Lower leg skin (tissue), 3 donors: ENCODE data around the gene NR3C2.

Experiments used
- CTCF ChIP-seq, 3 donors: fragments of 450-650 bp; IDR thresholded peaks; one replicate each; pipeline ENCODE4 v1.5.1; 2016; ENCODE audit warnings: antibody characterized with exemption in 3 of 3, mild to moderate bottlenecking in 3 of 3, moderate library complexity in 2 of 3
- POLR2A ChIP-seq, 2 donors: fragments of 450-650 bp; IDR thresholded peaks; one replicate each; pipeline ENCODE4 v1.6.1; 2016 to 2017; ENCODE audit warnings: antibody characterized with exemption in 2 of 2, mild to moderate bottlenecking in 1 of 2, moderate library complexity in 1 of 2

GRCh38 chr4:148286012-148286411 is 156.2 kb downstream of the NR3C2 start:
- no peak for TF ChIP-seq CTCF (IDR thresholded peaks at IDR 0.05)
- TF ChIP-seq POLR2A (IDR thresholded peaks at IDR 0.05), result no peak
